ENCODE data around the gene ABCG5.

Gene ABCG5

DNA sequence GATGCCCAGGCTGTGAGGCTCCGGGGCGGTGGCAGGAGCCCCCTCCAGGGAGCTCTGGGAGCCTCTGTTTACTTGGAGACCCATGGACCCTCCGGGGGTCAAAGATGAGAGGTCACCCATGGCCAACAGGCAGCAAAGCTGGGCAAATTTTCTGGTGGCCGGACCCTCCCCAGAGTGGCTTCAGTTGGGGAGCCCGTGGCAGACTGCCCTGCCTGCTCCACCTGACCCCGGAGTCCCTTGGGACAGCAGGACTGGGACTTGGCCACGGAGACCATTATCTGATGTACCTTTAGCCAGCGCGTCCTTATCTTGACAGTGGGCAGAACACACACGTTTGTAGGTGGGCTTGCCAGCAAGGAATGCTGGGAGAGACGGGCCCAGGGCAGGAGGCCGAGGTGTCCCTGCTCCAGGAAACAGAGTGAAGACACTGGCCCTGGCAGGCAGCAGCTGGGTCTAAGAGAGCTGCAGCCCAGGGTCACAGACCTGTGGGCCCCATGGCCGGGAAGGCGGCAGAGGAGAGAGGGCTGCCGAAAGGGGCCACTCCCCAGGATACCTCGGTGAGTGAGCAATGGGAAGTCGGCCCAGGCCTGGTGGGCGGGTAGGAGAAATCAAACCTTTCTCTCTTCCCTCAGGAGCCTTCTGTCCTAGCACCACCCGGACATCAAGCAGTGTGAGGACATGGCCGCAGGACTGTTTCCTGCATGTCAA is at the start of gene ABCG5, which contains the start of gene ABCG8:
Gene ABCG5 (minus strand): TSS at position 280 of the 708 bp plus-strand sequence. CDS start 160 bp downstream, at position 120.
Gene ABCG8 (plus strand): TSS at position 412 of the 708 bp plus-strand sequence. CDS start 83 bp downstream, at position 495.
- DNase-seq (ENCODE audit: extremely low spot score), result peak; percentile 6
- TF ChIP-seq SUZ12 (IDR thresholded peaks at IDR 0.05) (no peak), NFRKB (IDR thresholded peaks at IDR 0.05) (no peak), ELF4 (IDR thresholded peaks at IDR 0.05) (no peak), LEF1 (IDR thresholded peaks at IDR 0.05; ENCODE audit: borderline replicate concordance) (no peak), ARNT (IDR thresholded peaks at IDR 0.05) (no peak), CTBP1 (IDR thresholded peaks at IDR 0.05; ENCODE audit: borderline replicate concordance) (no peak), HDGF (IDR thresholded peaks at IDR 0.05; ENCODE audit: borderline replicate concordance) (no peak)
- TF ChIP-seq, protein P1, sequence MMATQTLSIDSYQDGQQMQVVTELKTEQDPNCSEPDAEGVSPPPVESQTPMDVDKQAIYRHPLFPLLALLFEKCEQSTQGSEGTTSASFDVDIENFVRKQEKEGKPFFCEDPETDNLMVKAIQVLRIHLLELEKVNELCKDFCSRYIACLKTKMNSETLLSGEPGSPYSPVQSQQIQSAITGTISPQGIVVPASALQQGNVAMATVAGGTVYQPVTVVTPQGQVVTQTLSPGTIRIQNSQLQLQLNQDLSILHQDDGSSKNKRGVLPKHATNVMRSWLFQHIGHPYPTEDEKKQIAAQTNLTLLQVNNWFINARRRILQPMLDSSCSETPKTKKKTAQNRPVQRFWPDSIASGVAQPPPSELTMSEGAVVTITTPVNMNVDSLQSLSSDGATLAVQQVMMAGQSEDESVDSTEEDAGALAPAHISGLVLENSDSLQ (IDR thresholded peaks at IDR 0.05), result no peak
- ChIA-PET POLR2A (no interaction called here), CTCF (no interaction called here)

DNA sequence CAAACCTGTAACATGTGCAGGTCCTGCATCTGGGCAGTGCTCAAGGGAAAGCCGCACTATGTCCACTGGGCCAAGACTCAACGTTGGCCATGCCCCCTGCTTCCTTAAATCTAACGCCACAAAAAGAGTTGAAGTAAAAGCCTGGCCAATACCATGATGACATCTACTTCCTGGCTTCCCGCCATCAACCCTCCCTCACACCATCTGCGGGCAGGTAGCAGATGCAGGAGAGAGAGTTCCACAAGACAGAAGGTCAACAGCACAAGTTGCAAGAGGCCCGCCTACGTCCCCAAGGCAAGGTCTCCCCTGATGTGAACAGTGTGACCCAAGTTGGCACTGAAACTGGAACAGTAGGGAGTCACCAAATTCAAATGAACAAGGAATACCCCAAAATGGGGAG is 48.5 kb upstream of the ABCG5 start:
- ChIA-PET POLR2A (no interaction called here), CTCF (no interaction called here)
- TF ChIP-seq FOXA1 (IDR thresholded peaks at IDR 0.05), result no peak
- TF ChIP-seq FOXK2 (IDR thresholded peaks at IDR 0.05), result no peak
- TF ChIP-seq NFRKB (IDR thresholded peaks at IDR 0.05), result no peak
- no peak for TF ChIP-seq ELF4 (IDR thresholded peaks at IDR 0.05)
- no peak for TF ChIP-seq ZNF384 (IDR thresholded peaks at IDR 0.05)
- TF ChIP-seq LEF1 (IDR thresholded peaks at IDR 0.05; ENCODE audit: borderline replicate concordance), result no peak
- TF ChIP-seq SP1 (IDR thresholded peaks at IDR 0.05), result no peak
- no peak for DNase-seq (ENCODE audit: extremely low spot score)

DNA sequence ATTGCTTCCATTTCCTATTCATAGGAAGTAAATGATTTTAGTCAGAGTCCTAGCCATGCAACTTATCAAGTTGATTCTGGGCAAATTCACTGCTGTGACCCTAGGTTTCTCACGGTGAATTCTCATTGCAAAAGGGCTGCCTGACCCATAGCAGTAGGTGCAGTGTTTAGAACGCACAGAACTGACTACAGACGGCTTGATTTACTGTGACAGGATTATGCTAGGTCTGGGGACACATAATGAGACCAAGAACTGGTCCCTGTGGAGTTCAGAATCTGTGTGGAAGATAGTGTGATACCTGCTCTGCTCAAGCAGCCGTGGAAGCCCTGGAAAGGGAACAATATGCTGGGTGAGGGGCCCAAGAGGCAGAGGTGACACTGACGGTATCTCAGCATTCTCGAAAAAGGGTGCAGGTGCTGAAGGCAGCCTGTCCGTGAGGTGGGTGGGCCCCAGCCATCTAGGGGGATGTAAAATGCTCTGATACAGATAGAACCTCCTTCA is 46.5 kb upstream of the ABCG5 start:
- TF ChIP-seq FOXK2 (IDR thresholded peaks at IDR 0.05) (no peak), L3MBTL2 (conservative IDR thresholded peaks at IDR 0.05) (no peak), SP1 (IDR thresholded peaks at IDR 0.05) (no peak), BHLHE40 (IDR thresholded peaks at IDR 0.05; ENCODE audit: borderline replicate concordance) (no peak), FOXM1 (IDR thresholded peaks at IDR 0.05; ENCODE audit: borderline replicate concordance) (no peak), FOXA1 (IDR thresholded peaks at IDR 0.05) (no peak), NFRKB (IDR thresholded peaks at IDR 0.05) (no peak)
- TF ChIP-seq, protein P1 (IDR thresholded peaks at IDR 0.05), result no peak
- DNase-seq (ENCODE audit: extremely low spot score), result no peak
- ChIA-PET CTCF (no interaction called here), POLR2A (no interaction called here)

DNA sequence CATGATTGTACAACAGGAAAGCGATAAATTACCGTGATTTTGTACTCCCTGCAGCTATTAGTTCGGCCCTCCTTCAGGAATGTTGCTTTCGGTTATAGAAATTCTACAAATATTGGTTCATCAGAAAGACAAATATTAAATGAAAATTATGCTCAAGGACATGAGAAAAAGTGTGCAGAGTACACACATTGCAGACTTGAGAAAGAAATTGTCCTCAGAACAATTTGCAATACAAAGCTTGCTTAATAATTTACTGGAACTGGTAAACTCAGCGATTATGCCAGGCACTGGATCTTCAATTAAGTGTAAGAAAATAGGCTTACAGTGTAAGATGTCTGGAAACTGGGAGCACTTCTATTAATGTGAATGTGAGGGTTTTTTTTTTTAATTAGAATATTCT is 46.0 kb upstream of the ABCG5 start:
- POLR2A ChIA-PET, result no interaction called here
- no peak for TF ChIP-seq FOXM1 (IDR thresholded peaks at IDR 0.05; ENCODE audit: borderline replicate concordance)
- no peak for TF ChIP-seq TARDBP (IDR thresholded peaks at IDR 0.05)
- no peak for TF ChIP-seq BHLHE40 (IDR thresholded peaks at IDR 0.05; ENCODE audit: borderline replicate concordance)
- no peak for TF ChIP-seq NFRKB (IDR thresholded peaks at IDR 0.05)
- no peak for TF ChIP-seq LEF1 (IDR thresholded peaks at IDR 0.05; ENCODE audit: borderline replicate concordance)
- TF ChIP-seq ARNT (IDR thresholded peaks at IDR 0.05), result no peak
- TF ChIP-seq L3MBTL2 (conservative IDR thresholded peaks at IDR 0.05), result no peak
- TF ChIP-seq SUZ12 (IDR thresholded peaks at IDR 0.05), result no peak
- TF ChIP-seq, protein P1 (IDR thresholded peaks at IDR 0.05), result no peak
- TF ChIP-seq ZNF384 (IDR thresholded peaks at IDR 0.05), result no peak
- no peak for TF ChIP-seq FOXA1 (IDR thresholded peaks at IDR 0.05)
- no peak for TF ChIP-seq ELF4 (IDR thresholded peaks at IDR 0.05)
- TF ChIP-seq FOXK2 (IDR thresholded peaks at IDR 0.05), result no peak
- CTCF ChIA-PET, result no interaction called here
- no peak for DNase-seq (ENCODE audit: extremely low spot score)

DNA sequence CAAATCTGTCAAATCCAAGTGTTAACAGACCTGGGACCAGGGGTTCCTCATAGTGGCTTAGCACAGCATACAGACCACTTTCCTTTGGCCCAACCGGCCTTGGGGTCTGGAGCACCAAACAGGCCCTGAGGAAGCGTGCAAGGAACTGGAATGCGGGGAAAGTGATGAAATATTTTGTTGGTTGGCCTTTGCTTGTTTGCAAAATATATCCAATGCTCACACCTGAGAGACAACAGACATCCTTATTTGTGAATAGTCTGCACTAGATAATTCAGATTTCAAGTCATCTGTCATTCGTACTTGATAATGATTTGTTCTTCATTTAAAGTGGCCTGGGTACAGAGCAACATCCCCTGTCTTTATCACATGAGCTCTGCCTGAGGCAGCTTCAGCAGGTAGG is 43.7 kb upstream of the ABCG5 start:
- ChIA-PET POLR2A (no interaction called here), CTCF (no interaction called here)
- DNase-seq (ENCODE audit: extremely low spot score), result no peak
- TF ChIP-seq FOXK2 (IDR thresholded peaks at IDR 0.05) (no peak), LEF1 (IDR thresholded peaks at IDR 0.05; ENCODE audit: borderline replicate concordance) (no peak), FOXM1 (IDR thresholded peaks at IDR 0.05; ENCODE audit: borderline replicate concordance) (no peak), NFRKB (IDR thresholded peaks at IDR 0.05) (no peak), ZNF384 (IDR thresholded peaks at IDR 0.05) (no peak), ELF4 (IDR thresholded peaks at IDR 0.05) (no peak), BHLHE40 (IDR thresholded peaks at IDR 0.05; ENCODE audit: borderline replicate concordance) (no peak), SP1 (IDR thresholded peaks at IDR 0.05) (no peak), TARDBP (IDR thresholded peaks at IDR 0.05) (no peak), HDGF (IDR thresholded peaks at IDR 0.05; ENCODE audit: borderline replicate concordance) (no peak), SUZ12 (IDR thresholded peaks at IDR 0.05) (no peak)

DNA sequence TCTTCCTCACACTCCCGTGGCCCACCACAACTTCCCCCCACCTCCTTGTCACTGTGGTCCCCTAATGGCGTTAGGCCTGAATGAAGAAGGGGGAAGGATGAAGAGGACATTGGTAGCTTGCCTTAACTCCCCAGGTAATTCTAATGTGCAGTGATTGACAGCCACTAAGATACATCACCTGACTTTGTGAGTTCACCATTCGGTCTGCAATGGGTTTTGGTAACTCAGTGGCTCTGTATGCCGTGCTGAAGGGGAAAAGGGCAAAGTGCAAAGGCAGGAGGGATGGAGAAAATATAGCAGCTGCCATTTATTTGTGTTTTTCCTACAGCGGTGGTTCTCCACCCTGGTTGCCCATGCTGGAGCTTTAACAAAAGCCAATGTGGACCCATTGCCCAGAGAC is 42.3 kb upstream of the ABCG5 start:
- TF ChIP-seq, protein P1 (IDR thresholded peaks at IDR 0.05), result peak; percentile 40; the same call in 1 of the 2 replicates
- TF ChIP-seq ZNF384 (IDR thresholded peaks at IDR 0.05), result no peak
- POLR2A ChIA-PET, result no interaction called here
- no peak for DNase-seq (ENCODE audit: extremely low spot score)
- CTCF ChIA-PET, result no interaction called here
